GM12873 (cell line): ENCODE data around the gene SLC25A21.

Experiments used
- TF ChIP-seq, protein P1 (sequence below): IDR thresholded peaks from 2 replicates; pipeline ENCODE4 v1.5.1; 2012; ENCODE audit warnings: low read depth, mild to moderate bottlenecking, moderate library complexity, low read length, control low read depth; ENCODE audit not compliant: insufficient read depth; ENCODE audit errors: missing control alignments

Gene SLC25A21

DNA sequence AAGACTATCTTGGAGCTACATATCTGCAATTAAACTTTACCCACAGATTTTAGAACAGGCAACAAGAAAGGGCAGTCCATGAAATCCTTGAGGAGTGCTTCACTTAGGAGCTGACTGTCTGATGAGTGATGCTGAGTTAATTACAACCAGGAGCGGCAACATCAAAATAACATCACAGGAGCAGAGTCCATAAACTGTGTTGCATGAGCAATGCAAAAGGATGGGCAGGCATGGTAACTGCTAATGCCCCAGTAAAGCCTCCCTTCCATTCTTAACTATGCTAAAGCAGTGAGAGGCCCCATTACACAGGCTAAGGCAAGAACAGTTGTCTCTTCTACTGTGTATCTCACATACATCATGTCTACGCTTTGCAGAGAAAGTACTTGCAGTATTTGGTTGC is 354.2 kb downstream of the SLC25A21 start:
- TF ChIP-seq, protein P1, sequence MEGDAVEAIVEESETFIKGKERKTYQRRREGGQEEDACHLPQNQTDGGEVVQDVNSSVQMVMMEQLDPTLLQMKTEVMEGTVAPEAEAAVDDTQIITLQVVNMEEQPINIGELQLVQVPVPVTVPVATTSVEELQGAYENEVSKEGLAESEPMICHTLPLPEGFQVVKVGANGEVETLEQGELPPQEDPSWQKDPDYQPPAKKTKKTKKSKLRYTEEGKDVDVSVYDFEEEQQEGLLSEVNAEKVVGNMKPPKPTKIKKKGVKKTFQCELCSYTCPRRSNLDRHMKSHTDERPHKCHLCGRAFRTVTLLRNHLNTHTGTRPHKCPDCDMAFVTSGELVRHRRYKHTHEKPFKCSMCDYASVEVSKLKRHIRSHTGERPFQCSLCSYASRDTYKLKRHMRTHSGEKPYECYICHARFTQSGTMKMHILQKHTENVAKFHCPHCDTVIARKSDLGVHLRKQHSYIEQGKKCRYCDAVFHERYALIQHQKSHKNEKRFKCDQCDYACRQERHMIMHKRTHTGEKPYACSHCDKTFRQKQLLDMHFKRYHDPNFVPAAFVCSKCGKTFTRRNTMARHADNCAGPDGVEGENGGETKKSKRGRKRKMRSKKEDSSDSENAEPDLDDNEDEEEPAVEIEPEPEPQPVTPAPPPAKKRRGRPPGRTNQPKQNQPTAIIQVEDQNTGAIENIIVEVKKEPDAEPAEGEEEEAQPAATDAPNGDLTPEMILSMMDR, result no peak

DNA sequence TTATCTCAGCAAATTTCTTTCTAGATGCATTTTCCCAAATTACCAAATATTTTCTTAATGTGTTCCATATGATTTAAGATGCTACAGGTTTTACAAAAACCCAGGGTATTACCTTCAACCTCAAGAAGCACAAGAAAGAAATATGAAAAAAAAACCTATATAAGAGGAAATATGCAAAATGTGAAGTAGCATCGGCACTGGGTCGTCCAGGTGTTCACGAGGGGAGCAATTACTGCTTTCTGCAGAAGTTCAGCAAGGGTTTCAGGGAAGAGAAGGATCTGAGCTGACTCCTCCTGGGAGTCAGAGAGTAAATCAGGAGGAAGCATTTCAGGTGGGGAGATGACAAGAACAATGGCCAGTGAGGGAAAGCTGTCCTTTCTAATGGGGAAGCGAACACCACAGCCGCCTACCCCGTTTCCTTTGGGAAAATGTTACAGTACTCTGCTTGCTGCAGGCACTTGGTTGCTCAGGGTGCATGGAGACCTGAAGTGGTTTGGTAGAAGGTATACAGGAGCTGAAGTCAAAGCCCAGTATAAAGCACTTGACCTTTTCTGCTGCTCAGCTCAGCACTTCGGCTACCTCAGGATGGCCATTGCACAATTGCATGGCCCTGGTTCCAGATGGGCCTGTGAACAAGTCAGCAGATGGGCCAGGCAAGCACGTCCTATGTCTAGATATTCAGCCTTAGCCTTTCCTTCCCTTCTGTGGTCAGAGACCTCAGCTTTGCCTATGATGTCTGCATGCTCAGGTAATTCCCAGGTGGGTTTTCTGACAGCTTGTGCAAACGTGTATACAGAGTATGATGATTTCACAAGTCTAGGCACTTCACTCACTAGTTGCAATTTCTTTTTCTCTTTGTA is 355.1 kb downstream of the SLC25A21 start:
- TF ChIP-seq, protein P1, result no peak

DNA sequence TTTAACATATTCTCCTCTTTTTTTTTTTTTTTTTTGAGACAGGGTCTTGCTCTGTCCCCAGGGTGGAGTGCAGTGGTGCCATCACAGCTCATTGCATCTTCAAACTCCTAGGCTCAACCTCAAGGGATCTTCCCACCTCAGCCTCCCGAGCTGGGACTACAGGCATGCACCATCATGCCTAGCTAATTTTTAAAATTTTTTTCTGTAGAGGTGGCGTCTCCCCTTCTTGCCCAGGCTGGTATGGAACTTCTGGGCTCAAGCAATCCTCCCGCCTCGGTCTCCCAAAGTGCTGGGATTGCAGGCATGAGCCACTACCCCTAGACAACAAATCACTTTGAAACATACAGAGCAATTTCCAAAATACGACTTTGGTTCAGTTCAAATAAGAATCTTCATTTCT is 355.9 kb downstream of the SLC25A21 start:
- TF ChIP-seq, protein P1, result no peak

- TF ChIP-seq, protein P1, result no peak
Measured at GRCh38 chr14:36810209-36810608, 362.2 kb downstream of the SLC25A21 start.

DNA sequence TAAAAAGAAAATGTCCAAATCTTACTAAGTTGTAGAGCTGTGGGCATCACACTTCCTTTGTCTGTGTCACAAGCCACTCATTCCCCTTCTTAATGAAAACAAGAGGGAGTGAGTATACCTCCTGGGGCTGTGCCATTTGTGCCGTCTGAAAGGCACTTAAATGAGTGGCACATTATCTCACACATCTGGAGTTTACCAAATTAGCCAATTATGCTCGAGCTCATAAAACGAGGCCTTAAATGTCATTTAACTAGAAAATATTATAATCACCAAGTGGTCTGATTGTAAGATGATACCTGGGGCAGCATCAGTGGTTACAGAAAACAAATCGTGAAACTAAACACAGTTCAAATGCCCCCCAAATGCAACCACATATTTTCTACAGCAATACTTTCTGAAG is 364.7 kb downstream of the SLC25A21 start:
- TF ChIP-seq, protein P1, result no peak

- TF ChIP-seq, protein P1, result no peak
Measured at GRCh38 chr14:36805131-36805559, 367.3 kb downstream of the SLC25A21 start.

DNA sequence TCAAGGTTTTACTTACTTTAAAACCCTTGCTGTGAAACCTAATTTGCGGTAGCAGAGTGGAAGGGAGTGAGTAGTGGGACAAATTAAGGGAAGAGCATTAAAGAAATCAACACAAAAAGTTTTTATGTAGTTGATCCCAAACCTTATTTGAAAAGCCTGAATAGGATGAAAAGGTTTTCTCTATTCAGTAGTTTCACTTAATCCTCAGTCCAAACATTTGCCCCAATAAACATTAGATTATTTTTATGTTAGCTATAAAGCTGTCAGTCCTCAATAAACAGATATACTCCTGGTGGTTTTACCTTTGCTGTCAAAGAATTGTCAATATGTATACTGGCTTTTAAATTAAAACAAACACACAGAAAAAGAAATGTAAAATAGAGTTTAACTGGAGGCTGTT is 374.8 kb downstream of the SLC25A21 start:
- TF ChIP-seq, protein P1, result no peak
